Endothelial cell (in vitro differentiated cells): ENCODE results near the gene LCE3A. TPM values are rescaled to one million over a fixed set of nuclear protein-coding genes. Genes with fewer than 3 reads are reported as not detected.

Experiments used
- DNase-seq: peaks from one replicate; pipeline ENCODE4 v3.0.0; 2021; ENCODE audit warnings: low spot score
- H3K27ac Mint-ChIP-seq: one replicate; pipeline ENCODE4 v1.8.0; 2021; ENCODE audit warnings: mixed read lengths, inconsistent platforms; ENCODE audit not compliant: unreplicated experiment
- H3K27me3 Mint-ChIP-seq: one replicate; pipeline ENCODE4 v1.8.0; 2021; ENCODE audit warnings: mild to moderate bottlenecking, moderate library complexity, mixed read lengths, inconsistent platforms; ENCODE audit not compliant: unreplicated experiment
- H3K36me3 Mint-ChIP-seq: one replicate; pipeline ENCODE4 v1.8.0; 2021; ENCODE audit warnings: mild to moderate bottlenecking, low read depth, mixed read lengths, inconsistent platforms; ENCODE audit not compliant: unreplicated experiment
- H3K4me1 Mint-ChIP-seq: one replicate; pipeline ENCODE4 v1.8.0; 2021; ENCODE audit warnings: mild to moderate bottlenecking, mixed read lengths, inconsistent platforms; ENCODE audit not compliant: unreplicated experiment
- H3K4me3 Mint-ChIP-seq: one replicate; pipeline ENCODE4 v1.8.0; 2021; ENCODE audit warnings: mild to moderate bottlenecking, mixed read lengths, inconsistent platforms; ENCODE audit not compliant: unreplicated experiment
- H3K9me3 Mint-ChIP-seq: one replicate; pipeline ENCODE4 v1.8.0; 2021; ENCODE audit warnings: mixed read lengths, inconsistent platforms; ENCODE audit not compliant: unreplicated experiment
- total RNA-seq: library from RNA; stranded (reverse); fragmentation: NEBNext Ultra II Directional; extraction: Animal tissue kit (Norgen Biotek cat#: 25700); gene quantifications from one replicate; pipeline ENCODE4 v1.2.1, GENCODE V29; 2021; ENCODE audit not compliant: unreplicated experiment
- TF ChIP-seq, protein P1 (sequence below): fragments of 200-600 bp; sonication (generic); IDR thresholded peaks from one replicate; pipeline ENCODE4 v1.5.0; 2021; ENCODE audit warnings: antibody characterized with exemption; ENCODE audit not compliant: unreplicated experiment

LCE3A gene
- total RNA-seq, 1 donor from 2014 or later: not detected

DNA sequence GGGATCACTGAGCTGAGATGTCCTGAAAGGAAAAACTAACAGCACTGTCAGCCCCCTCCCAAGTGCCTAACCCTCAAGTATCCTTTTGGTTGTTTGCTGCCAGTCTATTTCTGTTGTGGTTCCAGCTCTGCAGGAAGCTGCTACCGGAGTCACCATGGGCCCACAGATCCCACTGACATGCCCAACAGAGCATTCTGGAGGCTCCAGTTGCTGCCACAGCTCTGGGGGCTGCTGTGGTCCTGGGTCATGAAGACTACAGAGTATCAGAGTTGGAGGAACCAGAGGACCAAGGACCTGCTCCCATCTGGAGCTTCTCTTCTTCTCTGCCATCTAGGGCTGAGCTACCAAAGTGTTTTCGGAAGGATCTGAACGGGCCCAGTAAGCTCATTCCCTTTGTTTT, 910 bp downstream of the LCE3A start:
- Mint-ChIP-seq H3K4me1 (peaks cover 17% of the 10 kb centered on the region), H3K9me3 (peaks cover 18% of the 10 kb centered on the region), H3K4me3 (no peak overlapping the region), H3K27me3 (peaks cover 2% of the 10 kb centered on the region), H3K36me3 (peaks cover 7% of the 10 kb centered on the region), H3K27ac (no peak overlapping the region)
- no peak for DNase-seq
- TF ChIP-seq, protein P1, sequence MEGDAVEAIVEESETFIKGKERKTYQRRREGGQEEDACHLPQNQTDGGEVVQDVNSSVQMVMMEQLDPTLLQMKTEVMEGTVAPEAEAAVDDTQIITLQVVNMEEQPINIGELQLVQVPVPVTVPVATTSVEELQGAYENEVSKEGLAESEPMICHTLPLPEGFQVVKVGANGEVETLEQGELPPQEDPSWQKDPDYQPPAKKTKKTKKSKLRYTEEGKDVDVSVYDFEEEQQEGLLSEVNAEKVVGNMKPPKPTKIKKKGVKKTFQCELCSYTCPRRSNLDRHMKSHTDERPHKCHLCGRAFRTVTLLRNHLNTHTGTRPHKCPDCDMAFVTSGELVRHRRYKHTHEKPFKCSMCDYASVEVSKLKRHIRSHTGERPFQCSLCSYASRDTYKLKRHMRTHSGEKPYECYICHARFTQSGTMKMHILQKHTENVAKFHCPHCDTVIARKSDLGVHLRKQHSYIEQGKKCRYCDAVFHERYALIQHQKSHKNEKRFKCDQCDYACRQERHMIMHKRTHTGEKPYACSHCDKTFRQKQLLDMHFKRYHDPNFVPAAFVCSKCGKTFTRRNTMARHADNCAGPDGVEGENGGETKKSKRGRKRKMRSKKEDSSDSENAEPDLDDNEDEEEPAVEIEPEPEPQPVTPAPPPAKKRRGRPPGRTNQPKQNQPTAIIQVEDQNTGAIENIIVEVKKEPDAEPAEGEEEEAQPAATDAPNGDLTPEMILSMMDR: no peak

DNA sequence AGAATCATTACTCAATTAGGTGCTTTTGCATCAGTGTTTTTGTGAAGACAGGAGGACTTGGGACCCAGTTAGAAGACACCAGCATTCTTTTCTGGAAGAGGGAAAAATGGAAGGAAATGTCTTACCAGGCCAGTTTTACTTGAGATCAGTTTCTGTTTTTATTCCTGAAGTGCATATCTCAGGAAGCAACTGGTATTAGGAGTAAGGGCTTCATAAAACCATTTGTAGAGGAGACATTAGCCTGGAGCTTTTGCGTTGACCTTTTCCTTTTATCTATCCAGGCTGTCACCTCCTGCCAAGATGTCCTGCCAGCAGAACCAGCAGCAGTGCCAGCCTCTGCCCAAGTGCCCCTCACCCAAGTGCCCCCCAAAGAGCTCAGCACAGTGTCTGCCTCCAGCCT, 9.4 kb downstream of the LCE3A start, which contains the start of gene LCE3B:
LCE3B (plus strand) TSS at position 301 of the 400 bp plus-strand sequence; CDS start at position 301, 0 bp downstream.
- Mint-ChIP-seq H3K9me3 (peaks cover 9% of the 10 kb centered on the region), H3K27ac (no peak within 1 kb of the TSS), H3K4me3 (no peak within 1 kb of the TSS), H3K36me3 (peaks cover 2% of the 10 kb centered on the region), H3K27me3 (no peaks in the 10 kb centered on the region), H3K4me1 (no peaks in the 10 kb centered on the region)
- DNase-seq: no peak
- TF ChIP-seq, protein P1: no peak

DNA sequence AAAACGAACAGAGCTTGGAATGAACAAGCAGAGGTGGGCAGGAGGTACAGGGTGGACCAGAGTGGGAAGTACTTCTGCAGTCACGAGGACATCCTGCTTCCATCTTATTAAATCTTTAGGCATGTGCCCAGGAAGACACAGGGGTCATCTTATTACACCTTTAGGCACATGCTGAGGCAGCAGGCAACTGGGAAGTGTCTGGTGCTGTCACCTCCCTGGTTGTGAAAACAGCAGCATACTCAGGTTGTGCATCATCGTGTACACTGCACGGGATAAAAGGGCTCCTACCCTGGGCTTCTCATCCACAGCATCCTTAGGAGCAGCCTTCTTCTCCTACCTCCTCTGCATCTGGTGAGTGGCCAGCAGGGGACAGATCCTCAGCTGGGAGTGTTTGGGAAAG, 23.0 kb downstream of the LCE3A start, which contains the start of gene LCE3C:
LCE3C (plus strand) TSS at position 301 of the 400 bp plus-strand sequence. CDS start 498 bp downstream, outside the sequence.
- H3K9me3 Mint-ChIP-seq: no peaks in the 10 kb centered on the region
- no peak within 1 kb of the TSS for H3K4me3 Mint-ChIP-seq
- no peaks in the 10 kb centered on the region for H3K4me1 Mint-ChIP-seq
- H3K27ac Mint-ChIP-seq: no peak within 1 kb of the TSS
- no peak for DNase-seq
- no peaks in the 10 kb centered on the region for H3K27me3 Mint-ChIP-seq
- H3K36me3 Mint-ChIP-seq: no peaks in the 10 kb centered on the region
- TF ChIP-seq, protein P1: no peak

DNA sequence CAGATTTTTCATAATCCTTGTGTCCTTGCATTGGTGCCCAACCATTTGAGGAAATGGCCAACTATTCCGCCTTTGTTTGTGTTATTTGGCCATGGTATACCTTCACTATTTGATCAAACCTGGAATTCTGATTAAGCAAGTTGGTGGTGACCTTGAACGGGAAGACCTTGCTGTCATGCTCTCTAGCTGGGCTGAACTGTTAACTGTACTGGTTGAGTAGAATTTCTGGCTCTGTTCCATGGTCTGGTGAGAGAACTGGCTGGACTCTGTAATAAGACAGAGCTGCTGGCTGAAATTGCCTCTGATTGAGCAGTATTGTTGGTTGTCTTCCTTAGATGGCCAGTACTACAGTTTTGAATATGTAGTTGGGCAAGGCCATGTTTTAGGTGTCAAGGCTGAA, 25.9 kb downstream of the LCE3A start:
- TF ChIP-seq, protein P1: no peak
- no peak for DNase-seq
- no peak overlapping the region for H3K27ac Mint-ChIP-seq
- no peaks in the 10 kb centered on the region for H3K27me3 Mint-ChIP-seq
- H3K36me3 Mint-ChIP-seq: no peaks in the 10 kb centered on the region
- no peaks in the 10 kb centered on the region for H3K4me1 Mint-ChIP-seq
- no peaks in the 10 kb centered on the region for H3K9me3 Mint-ChIP-seq
- no peak overlapping the region for H3K4me3 Mint-ChIP-seq

DNA sequence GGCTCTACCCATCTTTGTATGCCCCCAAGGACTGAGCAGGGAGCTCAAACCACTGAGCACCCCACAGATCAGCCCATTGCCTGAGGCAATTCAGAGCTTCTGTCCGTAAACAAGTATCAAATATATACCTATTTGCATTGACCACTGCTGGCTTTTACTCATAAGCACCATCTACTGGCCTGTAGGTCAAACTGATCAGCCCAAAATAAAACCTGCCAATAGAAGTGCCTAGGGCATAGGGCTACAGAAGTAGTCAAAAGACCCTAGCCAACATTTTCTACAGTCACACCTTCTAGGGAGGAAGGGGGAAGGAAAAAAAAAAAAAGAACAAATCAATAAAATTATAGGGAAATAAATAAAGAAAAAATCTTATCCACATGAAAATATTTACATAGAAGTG, 37.3 kb downstream of the LCE3A start:
- H3K4me1 Mint-ChIP-seq: no peaks in the 10 kb centered on the region
- H3K27me3 Mint-ChIP-seq: no peaks in the 10 kb centered on the region
- H3K4me3 Mint-ChIP-seq: no peak overlapping the region
- TF ChIP-seq, protein P1: no peak
- DNase-seq: no peak
- H3K9me3 Mint-ChIP-seq: no peaks in the 10 kb centered on the region
- no peak overlapping the region for H3K27ac Mint-ChIP-seq
- no peaks in the 10 kb centered on the region for H3K36me3 Mint-ChIP-seq
